Measurements from ENCODE around the gene RAD9B. TPM values are rescaled to one million over a fixed set of nuclear protein-coding genes. Genes with fewer than 3 reads are reported as not detected.
A peak's percentile ranks its signal among the peaks of the same experiment; 100 is the strongest.
"Not testable (repeated sequence)": the region's sequence is repeated elsewhere in the genome, so short reads cannot be mapped to it uniquely, and the experiment has no call there.

Gene RAD9B
- total and polyA plus RNA-seq, 7 donors = 0.77 to 4.2 (median 1.6) TPM

DNA sequence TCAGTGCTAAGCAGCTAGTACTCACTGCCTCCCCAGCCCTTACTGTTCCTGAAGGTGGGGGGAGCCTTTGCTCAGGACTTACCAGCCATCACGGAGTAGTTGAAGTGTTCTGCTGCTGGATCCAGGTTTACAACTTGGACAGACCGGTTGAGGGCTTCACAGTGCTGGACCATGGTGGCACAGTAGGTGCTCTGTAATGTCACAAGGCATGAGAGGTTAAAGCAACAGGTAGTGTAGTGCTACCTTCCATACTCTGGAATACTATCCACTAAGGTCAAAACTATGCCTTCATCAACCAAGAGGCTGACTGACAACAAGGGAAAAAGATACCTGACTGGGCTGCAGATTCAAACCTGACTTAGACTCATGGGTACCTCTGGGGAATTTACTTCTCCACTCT is 37.1 kb upstream of the RAD9B start:
- Histone ChIP-seq H3K9me3 (no peaks in the 10 kb centered on the region), H3K27me3 (ENCODE audit: insufficient read depth in 3 of 3, low read length in 2 of 3) (no peaks in the 10 kb centered on the region), H3K36me3 (ENCODE audit: insufficient read depth in 1 of 2, low read depth in 1 of 2) (peaks cover 3 to 52% of the 10 kb centered on the region in 2 donors), H3K4me3 (no peak overlapping the region), H3K27ac (no peak overlapping the region), H3K4me1 (peaks cover 12% of the 10 kb centered on the region)
- TF ChIP-seq, protein P1, sequence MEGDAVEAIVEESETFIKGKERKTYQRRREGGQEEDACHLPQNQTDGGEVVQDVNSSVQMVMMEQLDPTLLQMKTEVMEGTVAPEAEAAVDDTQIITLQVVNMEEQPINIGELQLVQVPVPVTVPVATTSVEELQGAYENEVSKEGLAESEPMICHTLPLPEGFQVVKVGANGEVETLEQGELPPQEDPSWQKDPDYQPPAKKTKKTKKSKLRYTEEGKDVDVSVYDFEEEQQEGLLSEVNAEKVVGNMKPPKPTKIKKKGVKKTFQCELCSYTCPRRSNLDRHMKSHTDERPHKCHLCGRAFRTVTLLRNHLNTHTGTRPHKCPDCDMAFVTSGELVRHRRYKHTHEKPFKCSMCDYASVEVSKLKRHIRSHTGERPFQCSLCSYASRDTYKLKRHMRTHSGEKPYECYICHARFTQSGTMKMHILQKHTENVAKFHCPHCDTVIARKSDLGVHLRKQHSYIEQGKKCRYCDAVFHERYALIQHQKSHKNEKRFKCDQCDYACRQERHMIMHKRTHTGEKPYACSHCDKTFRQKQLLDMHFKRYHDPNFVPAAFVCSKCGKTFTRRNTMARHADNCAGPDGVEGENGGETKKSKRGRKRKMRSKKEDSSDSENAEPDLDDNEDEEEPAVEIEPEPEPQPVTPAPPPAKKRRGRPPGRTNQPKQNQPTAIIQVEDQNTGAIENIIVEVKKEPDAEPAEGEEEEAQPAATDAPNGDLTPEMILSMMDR (IDR thresholded peaks at IDR 0.05) = no peak
- WGBS, 3 donors = 78 to 87% (median 84%) methylated on average over 2 of the region's 2 CpGs
- no peak for DNase-seq
- intact Hi-C loops (cut with DNase I) = loop anchor here in 1 of 2 donors (5.0 kb wide), 1 partner anchor 37 kb away; the partner anchor contains the start of genes RAD9B and VPS29
- ATAC-seq = no peak

DNA sequence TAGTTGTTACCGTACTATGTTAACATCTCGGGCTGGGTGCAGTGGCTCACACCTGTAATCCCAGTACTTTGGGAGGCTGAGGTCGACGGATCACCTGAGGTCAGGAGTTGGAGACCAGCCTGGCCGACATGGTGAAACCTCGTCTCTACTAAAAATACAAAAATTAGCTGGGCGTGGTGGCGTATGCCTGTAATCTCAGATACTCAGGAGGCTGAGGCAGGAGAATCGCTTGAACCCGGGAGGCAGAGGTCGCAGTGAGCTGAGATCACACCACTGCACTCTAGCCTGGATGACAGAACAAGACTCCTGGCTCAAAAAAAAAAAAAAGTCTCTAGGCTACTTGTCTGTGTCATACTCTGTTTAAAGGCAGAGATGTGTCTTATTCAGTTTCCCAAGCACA is 36.4 kb upstream of the RAD9B start:
- ATAC-seq; H3K27me3 ChIP-seq (ENCODE audit: insufficient read depth in 3 of 3, low read length in 2 of 3); H3K4me3 ChIP-seq; H3K9me3 ChIP-seq; DNase-seq; H3K27ac ChIP-seq: not testable (repeated sequence)
- intact Hi-C loops (cut with DNase I) = loop anchor here in 1 of 2 donors (5.0 kb wide), 1 partner anchor 37 kb away; the partner anchor contains the start of genes RAD9B and VPS29
- H3K36me3 ChIP-seq (ENCODE audit: insufficient read depth in 1 of 2, low read depth in 1 of 2) = peaks cover 3 to 45% of the 10 kb centered on the region in 2 donors
- peaks cover 12% of the 10 kb centered on the region for H3K4me1 ChIP-seq
- 86 to 92% (median 90%) methylated on average over 11 of the region's 11 CpGs for WGBS, 3 donors

DNA sequence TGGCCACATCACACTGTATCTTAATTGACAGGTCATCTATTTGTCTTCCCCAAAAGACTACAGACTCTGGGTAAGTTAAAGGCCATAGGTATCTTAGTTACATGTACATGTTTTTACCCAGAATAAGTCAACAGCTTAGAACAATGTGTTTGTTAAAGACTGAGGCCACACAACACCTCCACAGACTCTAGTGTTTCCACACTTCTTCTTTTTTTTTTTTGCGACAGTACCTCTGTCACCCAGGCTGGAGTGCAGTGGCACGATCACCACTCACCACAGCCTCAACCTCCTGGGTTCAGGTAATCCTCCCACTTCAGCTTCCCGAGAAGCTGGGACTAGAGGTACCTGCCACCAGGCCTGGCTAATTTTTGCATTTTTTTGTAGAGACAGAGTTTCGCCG is 35.3 kb upstream of the RAD9B start:
- Histone ChIP-seq H3K4me3 (peak overlapping the region; percentile 72), H3K36me3 (ENCODE audit: insufficient read depth in 1 of 2, low read depth in 1 of 2) (peaks cover 3 to 37% of the 10 kb centered on the region in 2 donors), H3K27me3 (ENCODE audit: insufficient read depth in 3 of 3, low read length in 2 of 3) (no peaks in the 10 kb centered on the region), H3K27ac (peak overlapping the region; percentile 85), H3K4me1 (peaks cover 12% of the 10 kb centered on the region), H3K9me3 (no peaks in the 10 kb centered on the region)
- TF ChIP-seq, protein P1 (IDR thresholded peaks at IDR 0.05) = no peak
- intact Hi-C loops (cut with DNase I) = loop anchor here in 1 of 2 donors (5.0 kb wide), 1 partner anchor 36 kb away; the partner anchor contains the start of genes RAD9B and VPS29
- no peak for DNase-seq
- 53 to 65% (median 53%) methylated on average over 5 of the region's 5 CpGs for WGBS, 3 donors
- ATAC-seq = no peak

DNA sequence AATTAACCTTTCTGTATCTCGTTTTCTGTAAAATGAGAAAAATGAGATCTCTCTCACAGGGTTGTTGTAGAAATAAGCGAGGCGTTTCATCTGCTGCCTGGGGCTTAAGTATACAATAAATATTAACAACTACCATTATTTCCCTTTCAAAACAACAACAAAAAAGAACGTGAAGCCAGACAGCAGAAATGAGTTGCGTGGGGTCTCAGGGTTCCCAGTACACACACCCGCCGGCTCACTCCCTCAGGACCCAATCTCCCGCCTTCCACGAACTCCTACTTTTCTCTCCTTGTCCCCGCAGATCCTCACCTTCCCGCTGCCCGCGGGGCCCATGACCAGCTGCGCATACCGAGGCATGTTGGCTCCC is 34.3 kb upstream of the RAD9B start:
- 0% methylated on average over 14 to 15 of the region's 15 CpGs for WGBS, 3 donors
- TF ChIP-seq, protein P1 (IDR thresholded peaks at IDR 0.05) = no peak
- no peaks in the 10 kb centered on the region for H3K27me3 ChIP-seq (ENCODE audit: insufficient read depth in 3 of 3, low read length in 2 of 3)
- peak overlapping the region; percentile 85 for H3K27ac ChIP-seq
- intact Hi-C loops (cut with DNase I) = loop anchor here (2.0 to 5.0 kb wide), 2 partner anchors 33 to 34 kb away; partner anchors contain the start of genes RAD9B (in 1 of the 2) and VPS29 (in 1 of the 2)
- peaks cover 3 to 26% of the 10 kb centered on the region in 2 donors for H3K36me3 ChIP-seq (ENCODE audit: insufficient read depth in 1 of 2, low read depth in 1 of 2)
- H3K4me1 ChIP-seq = peaks cover 12% of the 10 kb centered on the region
- peak overlapping the region; percentile 72 for H3K4me3 ChIP-seq
- ATAC-seq (no peak), DNase-seq (no peak)
- H3K9me3 ChIP-seq = no peaks in the 10 kb centered on the region

DNA sequence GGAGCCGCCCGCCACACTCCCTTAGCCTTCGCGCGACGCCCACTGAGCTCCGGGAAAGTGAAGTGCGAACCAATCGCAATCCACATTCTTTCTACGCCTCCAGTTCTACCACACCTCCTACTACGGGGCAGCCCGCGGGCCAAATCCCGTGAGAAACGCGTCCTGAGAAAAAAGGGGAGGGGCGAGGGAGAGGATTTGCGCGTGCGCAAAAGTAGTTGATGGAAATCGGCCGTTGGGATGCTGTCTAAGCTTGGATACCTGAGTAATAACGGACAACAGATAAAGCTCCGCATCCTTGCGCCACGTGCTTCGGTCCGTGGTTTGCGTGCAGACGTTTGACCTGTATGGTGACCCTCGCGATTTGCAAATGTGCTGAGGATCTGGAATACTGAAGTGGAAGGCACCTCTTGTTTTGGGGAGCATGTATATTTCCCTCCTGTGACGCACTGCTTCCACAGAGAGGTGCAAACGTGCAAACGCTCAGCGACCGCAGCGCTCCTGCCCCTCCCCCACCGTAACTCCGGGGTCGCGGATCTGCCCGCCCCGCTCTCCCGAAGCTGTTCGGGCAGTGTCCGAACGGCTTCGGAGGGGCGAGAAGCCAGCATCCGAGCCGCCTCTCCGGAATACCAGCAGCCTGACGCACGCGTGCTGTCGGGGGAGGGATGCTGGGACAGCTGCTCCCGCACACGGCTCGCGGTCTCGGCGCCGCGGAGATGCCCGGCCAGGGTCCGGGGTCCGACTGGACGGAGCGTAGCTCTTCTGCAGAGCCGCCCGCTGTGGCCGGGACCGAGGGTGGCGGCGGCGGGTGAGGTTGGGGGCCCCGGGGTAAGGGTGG is 33.7 kb upstream of the RAD9B start, which contains the start of the genes FAM216A and GPN3:
FAM216A (plus strand) TSS at position 632 of the 835 bp plus-strand sequence; CDS start at position 663, 31 bp downstream.
GPN3 (minus strand) TSS at position 44 of the 835 bp plus-strand sequence. CDS start 54 bp downstream, outside the sequence.
- no peaks in the 10 kb centered on the region for H3K9me3 ChIP-seq
- whole genome bisulfite sequencing, 3 donors = 0% methylated on average over 76 to 78 of the region's 78 CpGs
- DNase-seq (peak; percentile 96 to 98), ATAC-seq (peak; percentile 92 to 95 (median 94))
- no peaks in the 10 kb centered on the region for H3K27me3 ChIP-seq (ENCODE audit: insufficient read depth in 3 of 3, low read length in 2 of 3)
- peak within 1 kb of the TSS; percentile 85 for H3K27ac ChIP-seq
- TF ChIP-seq, protein P1 (IDR thresholded peaks at IDR 0.05) = no peak
- H3K4me1 ChIP-seq = peaks cover 14% of the 10 kb centered on the region
- peak within 1 kb of the TSS; percentile 72 for H3K4me3 ChIP-seq
- H3K36me3 ChIP-seq (ENCODE audit: insufficient read depth in 1 of 2, low read depth in 1 of 2) = peaks cover 3 to 20% of the 10 kb centered on the region in 2 donors
- intact Hi-C loops (cut with DNase I) = loop anchor here (2.0 to 5.0 kb wide), 2 partner anchors 32 to 34 kb away; partner anchors contain the start of genes RAD9B (in 1 of the 2) and VPS29 (in 1 of the 2)

All from psoas muscle (tissue), 8 donors.